ENCODE data around the gene SP140.
"Not testable (repeated sequence)": the region's sequence is repeated elsewhere in the genome, so short reads cannot be mapped to it uniquely, and the experiment has no call there.

SP140 gene

GRCh38 chr2:230295192-230295591, 69.7 kb downstream of the SP140 start:
- no peak for FAIRE-seq

- FAIRE-seq = no peak
Observed at GRCh38 chr2:230296917-230297316, 71.4 kb downstream of the SP140 start.

- no peak for FAIRE-seq
Observed at GRCh38 chr2:230299618-230300017, 74.1 kb downstream of the SP140 start.

GRCh38 chr2:230305416-230306275, 80.1 kb downstream of the SP140 start:
- FAIRE-seq = no peak

GRCh38 chr2:230306474-230306873, 80.9 kb downstream of the SP140 start:
- FAIRE-seq = no peak

- no peak for FAIRE-seq
Observed at GRCh38 chr2:230307485-230307884, 81.9 kb downstream of the SP140 start.

GRCh38 chr2:230308402-230309000, 83.0 kb downstream of the SP140 start:
- FAIRE-seq = no peak

GRCh38 chr2:230310792-230311191, 85.3 kb downstream of the SP140 start:
- FAIRE-seq = not testable (repeated sequence)

GRCh38 chr2:230311634-230312033, 86.1 kb downstream of the SP140 start:
- not testable (repeated sequence) for FAIRE-seq

- no peak for FAIRE-seq
Observed at GRCh38 chr2:230312638-230313037, 87.1 kb downstream of the SP140 start.

GRCh38 chr2:230317366-230317765, 91.8 kb downstream of the SP140 start:
- no peak for FAIRE-seq

GRCh38 chr2:230318190-230319121, 92.9 kb downstream of the SP140 start:
- FAIRE-seq = no peak

GRCh38 chr2:230319211-230319862, 93.8 kb downstream of the SP140 start:
- FAIRE-seq = no peak

- no peak for FAIRE-seq
Observed at GRCh38 chr2:230321031-230321430, 95.5 kb downstream of the SP140 start.

GRCh38 chr2:230322561-230323384, 97.2 kb downstream of the SP140 start:
- no peak for FAIRE-seq

- no peak for FAIRE-seq
Observed at GRCh38 chr2:230323385-230324106, 98.0 kb downstream of the SP140 start.

- FAIRE-seq = no peak
Observed at GRCh38 chr2:230324503-230324902, 99.0 kb downstream of the SP140 start.

- FAIRE-seq = no peak
Observed at GRCh38 chr2:230325316-230326243, 100.0 kb downstream of the SP140 start.
